HT1080 (cell line): Measurements from ENCODE around the gene AVEN. TPM values are rescaled to one million over a fixed set of nuclear protein-coding genes. Genes with fewer than 3 reads are reported as not detected.
"Not testable (repeated sequence)": the region's sequence is repeated elsewhere in the genome, so short reads cannot be mapped to it uniquely, and the experiment has no call there.

Experiments
- DNase-seq: peaks from one replicate; pipeline ENCODE4 v3.0.0-alpha.2; 2015; ENCODE audit warnings: low read depth
- polyA plus RNA-seq, 2 experiments: library from polyadenylated mRNA; depleted of rRNA; stranded (reverse); fragments of >200 nt; gene quantifications; 2 replicates each; pipeline ENCODE4 v1.2.3, GENCODE V29; 2015
- total RNA-seq: library from RNA; depleted of rRNA; stranded (reverse); fragments of >200 nt; shearing (Covaris generic); gene quantifications from 2 replicates; pipeline ENCODE4 v1.2.3, GENCODE V29; 2014; rRNA removed

Gene AVEN, protein sequence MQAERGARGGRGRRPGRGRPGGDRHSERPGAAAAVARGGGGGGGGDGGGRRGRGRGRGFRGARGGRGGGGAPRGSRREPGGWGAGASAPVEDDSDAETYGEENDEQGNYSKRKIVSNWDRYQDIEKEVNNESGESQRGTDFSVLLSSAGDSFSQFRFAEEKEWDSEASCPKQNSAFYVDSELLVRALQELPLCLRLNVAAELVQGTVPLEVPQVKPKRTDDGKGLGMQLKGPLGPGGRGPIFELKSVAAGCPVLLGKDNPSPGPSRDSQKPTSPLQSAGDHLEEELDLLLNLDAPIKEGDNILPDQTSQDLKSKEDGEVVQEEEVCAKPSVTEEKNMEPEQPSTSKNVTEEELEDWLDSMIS
- 14.0 and 18.4 TPM in 2 replicates for total RNA-seq
- polyA plus RNA-seq (2015; cell fraction: cytosol; rRNA removed), result 12.8 and 16.2 TPM in 2 replicates
- 7.7 and 9.7 TPM in 2 replicates for polyA plus RNA-seq (2015; cell fraction: nucleus; rRNA removed)

DNA sequence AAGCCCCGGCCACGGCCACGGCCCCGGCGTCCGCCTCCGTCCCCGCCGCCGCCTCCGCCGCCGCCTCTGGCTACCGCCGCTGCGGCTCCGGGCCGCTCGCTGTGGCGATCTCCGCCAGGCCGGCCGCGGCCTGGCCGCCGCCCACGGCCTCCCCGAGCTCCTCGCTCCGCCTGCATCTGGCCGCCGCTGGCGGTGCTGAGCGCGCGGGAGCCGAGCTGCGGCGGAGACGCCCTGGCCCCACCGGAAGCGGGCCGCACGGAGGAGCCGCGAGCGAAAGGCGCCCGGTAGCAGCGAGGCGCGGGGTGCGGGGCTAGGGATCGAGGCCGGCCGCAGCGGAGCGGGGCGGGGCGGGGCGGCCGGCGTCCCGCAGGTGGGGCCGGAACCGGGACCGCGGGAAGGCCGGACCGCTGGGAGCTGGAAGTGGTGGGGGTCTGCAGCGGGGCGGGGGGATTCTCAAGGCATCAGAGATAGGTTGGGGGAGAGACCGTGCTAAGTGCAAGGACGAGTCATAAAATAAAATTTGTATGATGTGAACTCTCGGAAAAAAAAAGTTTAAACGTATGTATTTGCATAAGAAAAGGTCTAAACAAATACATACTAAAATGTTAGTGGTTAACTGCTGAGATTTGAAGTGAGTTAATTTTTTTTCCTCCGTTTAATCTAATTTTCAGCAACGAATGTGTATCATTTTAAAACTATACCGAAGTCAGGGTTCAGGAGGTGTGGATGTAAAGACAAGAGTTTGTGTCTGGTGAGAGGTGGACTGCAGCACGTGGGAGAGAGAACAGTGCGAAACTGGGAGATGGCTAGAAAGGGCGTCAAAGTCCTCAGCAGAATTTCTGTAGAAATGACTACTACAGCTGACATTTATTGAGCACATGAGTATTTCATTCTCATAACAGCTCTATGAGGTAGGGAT lies at the start of gene AVEN:
TSS of gene AVEN (minus strand) at position 334 of the 919 bp plus-strand sequence. CDS start at position 176, 158 bp downstream.
- DNase-seq, result no peak

DNA sequence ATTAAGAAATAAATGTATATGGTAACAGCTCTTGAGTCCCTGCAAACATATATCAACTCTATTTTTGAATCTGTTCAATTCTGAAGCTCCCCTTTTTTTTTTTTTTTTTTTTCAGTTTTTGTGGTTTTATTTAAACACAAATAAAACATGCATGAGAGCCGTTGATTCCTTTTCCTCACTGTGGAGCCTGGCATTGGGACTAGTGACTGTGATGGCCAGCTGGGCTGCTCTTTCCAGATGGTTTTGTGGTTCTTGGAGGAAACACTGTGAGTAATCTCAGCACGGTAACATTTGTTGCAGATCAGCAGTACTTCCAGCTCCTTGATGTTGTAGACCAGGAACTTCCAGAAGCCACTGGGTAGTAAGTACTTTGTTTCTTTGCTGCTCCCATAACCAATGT lies 46.7 kb upstream of the AVEN start:
- DNase-seq, result peak; percentile 33

DNA sequence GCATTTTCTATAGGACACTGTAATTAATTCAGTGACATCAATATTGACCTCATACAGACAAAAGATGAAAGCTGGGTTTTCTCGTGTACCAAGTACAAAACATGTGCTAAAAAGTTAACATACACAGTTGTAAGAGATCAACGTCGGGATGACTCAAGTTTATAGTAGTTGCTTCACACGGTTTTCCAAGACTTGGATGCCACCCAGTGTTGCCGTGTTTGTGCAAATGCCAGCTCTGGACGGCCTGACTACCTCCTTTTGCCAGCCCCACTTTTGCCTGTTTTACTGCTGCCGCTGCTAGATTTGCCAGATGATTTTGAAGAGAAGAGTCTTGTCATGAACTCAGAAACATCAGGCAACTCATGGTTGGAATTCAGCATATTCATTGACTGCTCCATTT lies 45.1 kb upstream of the AVEN start:
- DNase-seq, result no peak

DNA sequence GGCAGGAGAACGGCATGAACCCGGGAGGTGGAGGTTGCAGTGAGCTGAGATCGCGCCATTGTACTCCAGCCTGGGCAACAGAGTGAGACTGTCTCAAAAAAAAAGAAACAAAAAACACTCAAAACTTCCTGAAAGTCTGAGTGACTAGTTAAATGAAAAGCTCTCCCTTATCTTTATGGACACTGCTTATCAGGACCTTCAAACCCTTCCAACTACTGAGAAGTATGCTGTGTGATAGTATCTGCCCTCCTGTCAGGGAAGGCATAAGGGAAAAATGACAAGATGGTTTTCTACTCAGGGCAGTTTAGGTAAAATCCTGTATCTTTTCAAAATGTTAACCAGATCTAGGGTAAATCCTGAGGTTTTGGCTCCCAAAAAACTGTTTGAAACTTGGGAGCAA lies 40.9 kb upstream of the AVEN start:
- DNase-seq, result no peak

DNA sequence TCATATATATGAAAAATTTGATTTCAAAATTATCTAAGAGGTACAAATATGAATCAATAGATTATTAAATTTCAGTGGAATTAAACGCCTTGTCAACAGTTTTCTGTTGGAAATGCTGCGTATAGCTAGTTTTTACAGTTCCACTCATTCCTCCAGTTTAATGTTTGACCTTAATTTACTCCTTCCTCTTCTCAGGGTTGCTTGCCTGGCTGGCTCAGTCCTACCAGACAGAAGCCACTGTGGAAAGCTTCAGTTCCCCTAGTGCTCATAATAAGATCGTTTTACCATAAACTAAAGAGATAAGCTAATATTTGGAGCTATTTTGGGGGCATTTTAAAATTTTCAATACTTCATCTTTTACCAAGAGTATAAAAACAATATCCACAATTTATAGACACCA lies 39.9 kb upstream of the AVEN start:
- DNase-seq, result no peak

DNA sequence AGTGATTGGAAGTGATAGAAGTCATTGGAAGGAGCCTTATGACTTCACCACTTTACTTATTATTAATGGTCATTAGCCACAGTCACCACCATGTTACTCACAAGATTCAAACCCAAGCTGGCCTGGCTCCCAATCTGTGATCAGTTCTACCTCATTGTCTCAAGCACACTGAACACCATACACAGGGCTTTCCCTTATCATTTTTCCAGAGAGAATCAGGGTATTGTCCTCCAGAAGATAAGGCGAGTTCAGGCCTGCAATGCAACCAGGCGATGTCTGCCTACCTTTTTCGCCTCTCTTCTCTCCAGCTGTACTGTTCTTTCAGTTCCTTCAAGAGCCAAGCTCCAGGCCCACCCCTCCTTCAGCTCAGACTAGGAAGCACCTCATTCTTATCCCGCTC lies 37.8 kb upstream of the AVEN start:
- DNase-seq, result no peak

DNA sequence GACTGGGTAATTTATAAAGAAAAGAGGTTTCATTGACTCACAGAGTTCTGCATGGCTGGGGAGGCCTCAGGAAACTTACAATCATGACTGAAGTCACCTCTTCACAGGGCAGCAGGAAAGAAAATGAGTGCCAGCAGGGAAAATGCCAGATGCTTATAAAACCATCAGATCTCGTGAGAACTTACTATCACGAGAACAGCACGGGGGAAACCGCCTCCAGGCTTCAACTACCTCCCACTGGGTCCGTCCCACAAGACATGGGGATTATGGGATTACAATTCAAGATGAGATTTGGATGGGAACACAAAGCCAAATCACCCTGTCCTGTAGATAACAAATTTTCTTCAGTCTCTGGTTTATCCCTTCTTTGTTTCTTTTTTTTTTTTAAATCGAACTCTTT lies 31.0 kb upstream of the AVEN start:
- DNase-seq, result peak; percentile 23

DNA sequence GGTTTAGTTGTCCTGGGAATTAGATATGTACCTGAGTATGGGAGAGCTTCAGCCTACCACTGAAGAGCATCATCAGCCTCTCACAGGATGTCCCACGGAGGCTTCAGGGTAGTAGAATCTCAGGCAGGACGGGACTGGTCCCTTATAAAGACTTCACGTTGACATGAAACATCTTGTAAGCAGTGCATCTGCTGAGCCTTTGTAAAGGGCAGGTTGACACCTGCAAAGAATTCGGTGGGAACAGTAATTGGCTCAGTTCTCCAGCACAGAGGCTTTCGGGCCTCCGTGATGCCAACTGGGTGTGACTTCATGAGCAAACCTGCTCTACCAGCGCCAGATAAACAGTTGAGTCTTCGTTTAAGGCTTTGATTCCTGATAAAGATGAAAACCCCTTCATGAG lies 26.9 kb upstream of the AVEN start:
- no peak for DNase-seq

DNA sequence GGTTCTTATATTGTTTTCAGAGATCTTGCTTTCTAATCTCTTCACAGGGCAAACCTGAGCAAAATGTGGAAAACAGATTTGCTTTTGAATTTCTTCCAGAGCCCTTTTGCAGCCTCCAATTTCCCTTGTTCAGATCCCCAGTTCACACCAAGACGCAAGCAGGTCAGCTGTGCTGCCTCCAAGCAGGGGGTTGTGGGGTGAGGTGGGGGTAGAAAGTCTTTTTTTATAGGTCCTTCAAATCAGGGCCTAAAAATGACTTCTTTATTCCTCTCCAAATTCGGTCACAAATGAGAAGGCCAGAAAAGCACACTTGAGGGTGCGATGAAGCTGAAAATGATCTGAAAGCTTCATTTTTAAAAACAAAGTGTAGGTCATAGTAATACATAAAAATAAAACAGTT lies 26.3 kb upstream of the AVEN start:
- no peak for DNase-seq

DNA sequence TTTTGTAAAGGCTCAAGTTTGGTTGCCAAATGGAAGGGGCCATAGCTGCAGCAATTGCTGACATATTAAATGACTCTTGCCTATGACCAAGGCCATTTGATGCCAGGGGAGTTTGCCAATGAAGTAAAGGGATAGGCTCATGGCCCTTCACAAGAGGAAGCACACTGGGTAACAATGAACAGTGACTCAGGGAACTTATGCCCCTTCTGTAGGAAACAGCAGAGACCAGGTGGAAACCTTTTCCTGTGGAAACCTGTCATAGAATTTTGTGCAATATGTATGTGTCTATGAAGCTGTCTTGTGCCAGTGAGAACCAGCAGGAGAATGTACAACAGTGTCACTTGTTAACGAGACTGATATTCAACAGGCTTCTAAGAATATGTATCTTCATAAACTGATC lies 25.4 kb upstream of the AVEN start:
- DNase-seq, result no peak

DNA sequence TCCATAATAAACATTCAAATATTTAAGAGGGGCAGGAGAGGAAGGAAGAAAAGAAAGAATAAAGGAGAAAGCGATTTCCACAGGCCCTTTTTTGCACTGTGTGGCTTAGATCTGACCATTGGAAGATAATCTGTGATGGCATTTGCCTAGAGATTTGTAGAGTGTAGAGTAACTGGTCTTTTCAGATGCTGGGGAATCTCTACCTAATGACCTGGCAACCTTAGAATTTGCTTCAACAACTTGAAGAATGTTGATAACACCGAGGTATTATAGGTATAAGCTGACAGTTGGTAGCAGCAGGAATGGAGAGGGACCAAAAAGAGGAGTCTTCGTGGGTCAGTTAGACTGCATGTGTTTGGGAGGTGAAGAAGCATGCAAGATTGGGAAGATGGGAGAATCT lies 20.9 kb upstream of the AVEN start:
- no peak for DNase-seq

DNA sequence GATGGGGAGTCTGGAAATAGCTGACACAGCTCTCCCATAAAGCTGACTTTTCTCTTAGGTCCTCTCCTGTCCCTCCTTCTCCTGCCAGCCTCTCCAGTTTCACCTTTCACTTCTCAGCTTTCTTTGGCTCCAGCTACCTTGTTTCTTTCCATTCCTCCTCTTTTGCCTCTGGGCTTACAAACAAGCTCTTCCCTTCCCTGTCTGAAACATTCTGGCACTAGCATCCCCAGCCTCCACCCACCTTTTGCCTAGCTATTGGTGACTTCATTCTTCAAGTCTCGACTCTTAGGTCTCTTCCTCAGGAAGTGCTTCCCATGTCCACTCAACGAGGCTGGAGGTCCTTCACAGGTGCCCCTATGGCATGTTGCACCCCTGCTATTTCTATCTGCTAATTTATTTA lies 20.5 kb upstream of the AVEN start:
- DNase-seq, result no peak

DNA sequence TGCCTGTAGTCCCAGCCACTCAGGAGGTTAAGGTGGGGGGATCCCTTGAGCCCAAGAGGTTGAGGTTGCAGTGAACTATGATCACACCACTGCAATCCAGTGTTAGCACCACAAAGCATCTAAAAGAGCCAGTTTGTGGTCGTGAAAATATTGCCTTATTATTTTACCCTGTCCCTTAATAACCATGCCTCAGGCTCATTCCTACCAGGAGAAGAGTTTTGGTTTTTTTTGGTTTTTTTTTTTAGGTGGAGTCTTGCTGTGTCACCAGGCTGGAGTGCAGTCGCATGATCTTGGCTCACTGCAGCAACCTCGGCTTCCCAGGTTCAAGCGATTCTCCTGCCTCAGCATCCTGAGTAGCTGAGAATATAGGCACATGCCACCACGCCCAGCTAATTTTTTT lies 17.9 kb upstream of the AVEN start:
- DNase-seq, result no peak

DNA sequence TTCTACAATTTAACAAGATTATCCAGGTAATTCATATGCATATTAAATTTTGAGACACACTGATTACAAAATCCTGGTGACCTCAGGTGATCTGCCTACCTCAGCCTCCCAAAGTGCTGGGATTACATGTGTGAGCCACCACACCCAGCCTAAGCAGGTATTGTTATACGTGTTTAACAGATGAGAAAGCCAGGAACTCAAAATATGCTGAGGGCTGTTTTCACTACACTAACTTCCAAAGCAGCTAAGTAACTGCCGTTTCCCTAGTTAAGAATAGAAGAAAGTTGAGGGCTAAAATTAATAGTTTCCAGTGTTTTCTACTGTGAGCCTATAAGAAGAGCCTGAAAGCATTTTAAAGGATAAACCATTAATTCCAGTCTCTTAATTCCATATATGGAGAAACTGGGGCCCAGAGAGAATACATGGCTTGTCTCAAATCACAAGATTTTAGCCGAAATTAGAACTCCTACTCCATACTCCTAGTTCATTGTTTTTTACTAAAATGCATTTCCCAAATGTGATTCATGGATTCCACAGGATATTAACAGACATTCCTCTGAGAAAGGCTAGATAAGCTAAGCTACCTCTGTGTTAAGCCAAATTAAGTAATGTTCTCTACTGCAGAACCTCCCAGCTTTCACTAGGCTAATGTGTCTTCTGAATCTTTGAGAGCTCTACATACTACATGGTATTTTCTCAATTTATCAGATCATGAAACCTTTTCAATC lies 17.0 kb upstream of the AVEN start:
- peak; percentile 64 for DNase-seq

DNA sequence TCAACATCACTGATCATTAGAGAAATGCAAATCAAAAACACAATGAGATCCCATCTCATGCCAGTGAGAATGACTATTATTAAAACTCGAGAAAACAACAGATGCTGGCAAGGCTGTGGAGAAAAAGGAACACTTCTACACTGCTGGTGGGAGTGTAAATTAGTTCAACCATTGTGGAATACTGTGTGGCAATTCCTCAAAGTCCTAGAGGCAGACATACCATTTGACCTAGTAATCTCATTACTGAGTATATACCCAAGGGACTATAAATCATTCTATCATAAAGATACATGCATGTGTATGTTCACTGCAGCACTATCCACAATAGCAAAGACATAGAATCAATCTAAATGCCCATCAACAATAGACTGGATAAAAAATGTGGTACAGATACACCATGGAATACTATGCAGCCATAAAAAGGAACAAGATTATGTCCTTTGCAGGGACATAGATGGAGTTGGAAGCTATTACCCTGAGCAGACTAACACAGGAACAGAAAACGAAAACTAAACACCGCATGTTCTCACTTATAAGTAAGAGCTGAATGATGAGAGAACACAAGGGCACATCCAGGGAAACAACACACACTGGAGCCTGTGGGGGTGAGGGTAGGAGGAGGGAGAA lies 15.2 kb upstream of the AVEN start:
- DNase-seq, result no peak

DNA sequence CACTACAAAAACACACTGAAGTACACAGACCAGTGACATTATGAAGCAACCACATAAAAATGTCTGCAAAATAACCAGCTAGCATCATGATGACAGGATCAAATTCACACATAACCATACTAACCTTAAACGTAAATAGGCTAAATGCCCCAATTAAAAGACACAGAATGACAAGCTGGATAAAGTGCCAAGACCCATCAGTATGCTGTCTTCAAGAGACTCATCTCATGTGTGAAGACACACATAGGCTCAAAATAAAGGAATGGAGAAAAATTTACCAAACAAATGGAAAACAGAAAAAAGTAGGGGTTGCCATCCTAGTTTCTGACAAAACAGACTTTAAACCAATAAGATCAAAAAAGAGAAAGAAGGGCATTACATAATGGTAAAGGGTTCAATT lies 11.4 kb upstream of the AVEN start:
- not testable (repeated sequence) for DNase-seq

DNA sequence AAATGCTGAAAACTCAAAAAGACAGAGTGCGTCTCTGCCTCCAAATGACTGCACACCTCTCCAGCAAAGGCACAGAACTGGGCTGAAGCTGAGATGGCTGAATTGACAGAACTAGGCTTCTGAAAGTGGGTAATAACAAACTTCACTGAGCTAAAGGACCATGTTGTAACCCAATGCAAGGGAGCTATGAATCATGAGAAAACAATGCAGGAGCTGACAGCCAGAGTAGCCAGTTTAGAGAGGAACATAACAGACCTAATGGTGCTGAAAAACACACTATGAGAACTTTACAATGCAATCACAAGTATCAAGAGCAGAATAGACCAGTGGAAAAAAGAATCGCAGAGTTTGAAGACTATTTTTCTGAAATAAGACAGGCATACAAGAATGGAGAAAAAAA lies 10.1 kb upstream of the AVEN start:
- DNase-seq, result peak; percentile 76

DNA sequence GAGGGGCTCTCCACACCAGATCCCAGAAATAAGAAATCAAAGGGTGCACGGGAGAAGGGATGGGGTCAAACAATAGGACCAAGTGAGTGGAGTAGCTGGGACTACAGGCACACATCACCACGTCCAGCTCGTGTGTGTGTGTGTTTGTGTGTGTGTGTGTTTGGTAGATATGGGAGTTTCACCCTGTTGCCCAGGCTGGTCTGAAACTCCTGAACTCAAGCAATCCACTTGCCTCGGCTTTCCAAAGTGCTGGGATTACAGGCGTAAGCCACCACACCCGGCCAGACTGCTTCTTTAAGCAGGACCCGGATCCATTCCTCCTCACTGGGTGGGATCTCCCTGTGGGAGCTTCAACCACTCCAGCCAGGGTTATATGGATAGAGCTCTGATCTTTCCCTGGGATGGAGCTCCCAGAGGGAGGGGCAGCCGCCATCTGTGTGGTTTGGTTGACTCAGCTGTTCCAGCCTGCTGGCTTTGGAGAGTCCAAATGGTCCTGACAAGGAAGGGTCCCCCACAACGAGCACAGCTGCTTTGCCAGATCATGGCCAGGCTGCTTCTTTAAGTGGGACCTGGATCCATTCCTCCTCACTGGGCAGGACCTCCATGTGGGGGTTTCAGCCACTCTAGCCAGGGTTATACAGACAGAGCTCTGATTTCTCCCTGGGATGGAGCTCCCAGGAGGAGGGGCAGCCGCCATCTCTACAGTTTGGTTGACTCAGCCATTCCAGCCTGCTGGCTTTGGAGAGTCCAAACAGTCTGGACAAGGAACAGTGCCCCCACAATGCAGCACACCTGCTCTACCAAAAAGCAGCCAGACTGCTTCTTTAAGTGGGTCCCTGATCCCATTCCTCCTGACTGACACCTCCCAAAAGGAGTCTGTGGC lies 9.1 kb upstream of the AVEN start:
- peak; percentile 38 for DNase-seq

DNA sequence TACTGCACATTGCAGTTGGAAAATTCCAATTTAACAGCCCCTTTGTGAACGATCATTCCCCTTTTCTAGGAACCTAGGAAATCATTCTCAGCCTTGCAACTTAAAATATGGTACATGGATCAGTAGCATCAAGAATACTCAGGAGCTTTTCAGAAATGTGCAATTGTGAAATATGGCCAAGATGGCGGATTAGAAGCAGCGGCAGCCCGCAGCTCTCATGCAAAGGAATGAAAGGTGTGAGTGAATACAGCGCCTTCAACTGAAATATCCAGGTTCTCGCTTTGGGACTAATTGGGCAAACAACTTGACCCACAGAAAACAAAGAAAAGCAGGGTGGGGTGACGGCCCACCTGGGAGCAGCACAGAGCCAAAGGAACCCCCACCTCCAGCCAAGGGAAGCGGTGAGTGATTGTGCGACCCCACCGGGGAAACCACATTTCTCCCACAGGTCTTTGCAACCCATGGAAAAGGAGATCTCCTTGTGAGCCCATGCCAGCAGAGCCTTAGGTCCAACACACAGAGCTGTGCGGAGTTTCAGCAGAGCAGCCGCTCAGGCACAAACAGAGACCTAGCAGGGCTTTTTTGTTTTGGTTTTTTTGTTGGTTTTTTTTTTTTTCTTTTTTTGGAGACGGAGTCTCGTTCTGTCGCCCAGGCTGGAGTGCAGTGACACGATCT lies 7.6 kb upstream of the AVEN start:
- DNase-seq, result no peak

DNA sequence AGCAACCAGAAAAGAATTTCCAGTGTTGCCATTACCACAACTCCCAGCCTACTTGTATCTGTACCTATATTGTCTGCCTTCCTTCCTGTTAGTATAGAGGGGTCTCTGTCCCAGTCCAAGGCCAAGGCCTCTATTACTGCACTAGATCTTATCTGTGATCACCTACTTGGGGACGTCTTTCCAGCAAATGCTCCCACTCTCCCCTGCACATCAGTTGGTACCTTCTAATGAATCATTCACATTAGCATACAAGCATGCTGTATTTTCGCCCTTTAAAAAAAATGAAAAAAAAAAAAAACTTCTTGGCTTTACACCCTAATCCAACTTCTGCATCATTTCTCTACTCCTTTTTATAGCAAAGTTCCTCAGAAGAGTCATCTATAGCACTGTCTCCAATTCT lies 4.8 kb upstream of the AVEN start:
- DNase-seq, result no peak
